A549 treated with CpdA at 1 μM for 4 hours (cell line): Measurements from ENCODE around the gene PRUNE2. TPM values are rescaled to one million over a fixed set of nuclear protein-coding genes. Genes with fewer than 3 reads are reported as not detected.

Source experiments
- total RNA-seq: library from RNA; stranded (reverse); fragments of 200-300 nt; extraction: Qiagen RNA extraction; gene quantifications from 5 replicates; pipeline ENCODE4 v1.2.3, GENCODE V29; 2022; ENCODE audit warnings: low read depth

Gene PRUNE2
- 0.01 TPM in 1 of 5 replicates, not detected in the others for total RNA-seq

DNA sequence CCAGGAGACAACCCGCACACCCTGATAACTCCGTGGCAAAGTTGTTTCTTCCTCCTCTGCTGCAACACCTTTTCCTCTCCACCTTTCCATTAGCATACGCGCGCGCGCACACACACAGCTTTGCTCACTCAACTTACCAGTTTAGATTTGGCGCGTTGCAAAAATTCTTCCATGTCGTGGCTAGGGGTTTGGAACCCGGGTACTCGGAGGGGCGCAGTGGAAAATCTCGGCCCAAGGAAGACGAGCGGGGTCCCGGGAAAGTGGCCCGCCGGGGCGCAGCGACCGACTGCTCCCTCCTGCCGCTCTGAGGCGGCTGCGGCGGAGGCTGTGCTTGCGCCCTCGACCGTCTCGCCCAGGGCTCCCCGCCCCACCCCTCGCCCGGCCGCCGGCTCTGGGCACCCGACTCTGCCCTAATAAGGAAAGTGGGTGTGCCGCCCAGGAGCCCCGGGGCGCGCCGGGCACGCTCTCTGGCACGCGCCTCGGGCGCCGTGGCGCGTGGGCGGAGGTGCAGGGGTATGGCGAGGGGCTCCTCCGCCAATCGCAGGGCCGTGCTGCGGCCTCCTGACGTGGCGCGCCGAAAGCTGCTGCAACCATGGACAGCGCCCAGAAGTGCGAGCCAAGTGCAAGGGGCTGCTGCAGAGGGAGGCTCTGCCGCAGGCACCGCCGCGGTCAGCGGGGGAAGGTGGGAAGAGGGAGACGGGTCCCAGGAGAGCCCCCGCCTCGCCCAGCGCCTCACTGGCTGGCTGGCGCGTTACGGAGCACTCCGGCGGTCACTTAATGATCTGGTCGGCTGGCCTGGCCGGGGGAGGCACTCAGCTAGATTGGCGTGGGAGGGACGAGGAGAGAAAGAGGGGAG, at the start of gene PRUNE2:
Gene PRUNE2 (minus strand): TSS at position 324 of the 856 bp plus-strand sequence. CDS start 151 bp downstream, at position 173.

GRCh38 chr9:76764138-76764537, 141.8 kb downstream of the PRUNE2 start, which contains the start of gene PCA3:
PCA3 (plus strand) TSS chr9:76764438.

Other genes with a start within 250 kb of the PRUNE2 start
- gene PCA3, start 141.7 kb downstream of the PRUNE2 start, total RNA-seq: not detected in 5 replicates
- gene FOXB2, start 113.5 kb upstream of the PRUNE2 start, total RNA-seq: not detected in 5 replicates